ENCODE data around the gene ZDHHC9. TPM values are rescaled to one million over a fixed set of nuclear protein-coding genes. Genes with fewer than 3 reads are reported as not detected.

The ZDHHC9 gene
- total and polyA plus RNA-seq, 9 donors: 8.3 to 34.6 (median 16.6) TPM

DNA sequence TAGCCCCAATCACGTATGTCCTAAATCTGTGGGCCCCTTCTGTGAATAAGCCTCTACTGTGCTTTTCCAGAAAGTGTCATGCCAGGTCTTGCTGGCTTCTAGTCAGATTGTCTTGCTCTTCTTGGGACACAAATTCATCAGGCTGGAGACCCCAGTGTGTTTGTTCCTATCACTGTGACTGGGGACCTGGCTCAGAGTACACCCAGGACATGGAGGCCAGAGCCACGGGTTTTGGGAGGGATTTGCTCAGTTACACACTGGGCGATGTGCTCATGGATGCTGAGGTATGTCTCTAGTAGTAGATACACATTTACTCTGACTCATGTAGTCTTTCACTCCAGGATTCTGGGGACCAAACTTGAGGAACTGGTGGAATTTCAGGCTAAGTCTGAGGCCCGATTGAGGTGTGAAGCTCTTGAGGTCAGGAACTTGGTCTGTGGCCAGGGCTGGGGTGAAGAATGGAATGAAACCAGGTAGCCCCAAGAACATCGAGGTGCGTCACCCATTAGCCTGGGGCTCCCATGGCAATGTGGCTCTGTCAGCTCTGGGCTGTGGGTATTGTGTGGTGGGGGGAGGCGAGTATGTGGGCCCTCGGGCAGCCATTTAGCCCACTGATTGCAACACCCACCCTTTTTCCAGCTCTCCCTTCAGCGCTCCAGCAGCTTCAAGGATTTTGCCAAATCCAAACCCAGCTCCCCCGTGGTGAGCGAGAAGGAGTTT, 56.2 kb downstream of the ZDHHC9 start:
- Histone ChIP-seq H3K27me3 (no peaks in the 10 kb centered on the region), H3K27ac (no peak overlapping the region), H3K4me3 (no peak overlapping the region), H3K4me1 (ENCODE audit: insufficient read depth) (no peaks in the 10 kb centered on the region), H3K36me3 (no peaks in the 10 kb centered on the region), H3K9me3 (no peaks in the 10 kb centered on the region)
- TF ChIP-seq EP300 (IDR thresholded peaks at IDR 0.05): no peak
- no peak for TF ChIP-seq POLR2A (IDR thresholded peaks at IDR 0.05)
- TF ChIP-seq, protein P1, sequence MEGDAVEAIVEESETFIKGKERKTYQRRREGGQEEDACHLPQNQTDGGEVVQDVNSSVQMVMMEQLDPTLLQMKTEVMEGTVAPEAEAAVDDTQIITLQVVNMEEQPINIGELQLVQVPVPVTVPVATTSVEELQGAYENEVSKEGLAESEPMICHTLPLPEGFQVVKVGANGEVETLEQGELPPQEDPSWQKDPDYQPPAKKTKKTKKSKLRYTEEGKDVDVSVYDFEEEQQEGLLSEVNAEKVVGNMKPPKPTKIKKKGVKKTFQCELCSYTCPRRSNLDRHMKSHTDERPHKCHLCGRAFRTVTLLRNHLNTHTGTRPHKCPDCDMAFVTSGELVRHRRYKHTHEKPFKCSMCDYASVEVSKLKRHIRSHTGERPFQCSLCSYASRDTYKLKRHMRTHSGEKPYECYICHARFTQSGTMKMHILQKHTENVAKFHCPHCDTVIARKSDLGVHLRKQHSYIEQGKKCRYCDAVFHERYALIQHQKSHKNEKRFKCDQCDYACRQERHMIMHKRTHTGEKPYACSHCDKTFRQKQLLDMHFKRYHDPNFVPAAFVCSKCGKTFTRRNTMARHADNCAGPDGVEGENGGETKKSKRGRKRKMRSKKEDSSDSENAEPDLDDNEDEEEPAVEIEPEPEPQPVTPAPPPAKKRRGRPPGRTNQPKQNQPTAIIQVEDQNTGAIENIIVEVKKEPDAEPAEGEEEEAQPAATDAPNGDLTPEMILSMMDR (IDR thresholded peaks at IDR 0.05): no peak
- intact Hi-C loops (cut with DNase I): no loop called here
- peak in 1 of 5 donors; percentile 2 for DNase-seq
- WGBS, 3 donors: 61 to 70% (median 69%) methylated on average over 11 of the region's 11 CpGs

DNA sequence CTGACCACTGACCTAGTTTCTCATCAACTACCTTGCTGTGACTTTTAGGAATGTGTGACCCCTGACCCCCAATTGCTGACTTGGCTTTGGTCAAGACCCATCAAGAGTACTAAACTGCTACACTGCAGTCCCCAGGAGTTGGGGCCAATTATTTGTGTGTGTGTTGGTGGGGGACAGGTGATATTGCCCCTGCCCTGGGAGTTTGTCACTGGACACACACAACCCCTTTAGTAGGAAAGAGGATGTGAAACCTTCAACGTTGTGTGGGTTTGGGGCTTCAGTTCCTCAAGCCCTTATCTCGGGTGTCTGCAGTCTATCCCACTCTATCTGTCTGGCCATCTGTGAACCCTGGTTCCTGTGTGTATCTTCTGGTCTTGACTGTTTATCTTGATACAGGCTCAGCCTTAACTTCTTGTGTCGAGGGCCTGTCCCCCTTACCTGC, 57.5 kb downstream of the ZDHHC9 start:
- Histone ChIP-seq H3K4me3 (no peak overlapping the region), H3K27me3 (no peaks in the 10 kb centered on the region), H3K4me1 (ENCODE audit: insufficient read depth) (no peaks in the 10 kb centered on the region), H3K36me3 (no peaks in the 10 kb centered on the region), H3K27ac (no peak overlapping the region), H3K9me3 (no peaks in the 10 kb centered on the region)
- intact Hi-C loops (cut with DNase I): no loop called here
- 51 to 72% (median 52%) methylated on average over 3 of the region's 3 CpGs for WGBS, 3 donors
- DNase-seq: peak in 1 of 5 donors; percentile 3
- TF ChIP-seq POLR2A (IDR thresholded peaks at IDR 0.05): no peak
- TF ChIP-seq, protein P1 (IDR thresholded peaks at IDR 0.05): no peak

- WGBS, 3 donors: 70 to 74% (median 73%) methylated on average over 11 of the region's 11 CpGs
- intact Hi-C loops (cut with DNase I): no loop called here
These were observed 58.3 kb downstream of the ZDHHC9 start for GRCh38 chrX:129785160-129785947.

GRCh38 chrX:129784371-129784770, 59.3 kb downstream of the ZDHHC9 start:
- TF ChIP-seq, protein P1 (IDR thresholded peaks at IDR 0.05): no peak
- no peak for TF ChIP-seq POLR2A (IDR thresholded peaks at IDR 0.05)
- no peaks in the 10 kb centered on the region for H3K9me3 ChIP-seq
- intact Hi-C loops (cut with DNase I): no loop called here
- no peak for DNase-seq
- no peak overlapping the region for H3K4me3 ChIP-seq
- H3K36me3 ChIP-seq: no peaks in the 10 kb centered on the region
- no peaks in the 10 kb centered on the region for H3K4me1 ChIP-seq (ENCODE audit: insufficient read depth)
- no peak overlapping the region for H3K27ac ChIP-seq
- no peaks in the 10 kb centered on the region for H3K27me3 ChIP-seq
- 83 to 86% (median 85%) methylated on average over 7 of the region's 7 CpGs for WGBS, 3 donors

More at GRCh38 chrX:129785160-129785947, 58.3 kb downstream of the ZDHHC9 start:
- Histone ChIP-seq H3K36me3 (no peaks in the 10 kb centered on the region), H3K4me1 (ENCODE audit: insufficient read depth) (no peaks in the 10 kb centered on the region), H3K27me3 (no peaks in the 10 kb centered on the region), H3K9me3 (no peaks in the 10 kb centered on the region), H3K27ac (no peak overlapping the region), H3K4me3 (no peak overlapping the region)
- peak in 1 of 5 donors; percentile 8 for DNase-seq
- TF ChIP-seq POLR2A (IDR thresholded peaks at IDR 0.05) (no peak), EP300 (IDR thresholded peaks at IDR 0.05) (no peak)
- TF ChIP-seq, protein P1 (IDR thresholded peaks at IDR 0.05): no peak

All from ovary (tissue), 9 donors.